Lung (tissue), 12 donors: Measurements from ENCODE around the gene NBL1. TPM values are rescaled to one million over a fixed set of nuclear protein-coding genes. Genes with fewer than 3 reads are reported as not detected.
"Not testable (repeated sequence)": the region's sequence is repeated elsewhere in the genome, so short reads cannot be mapped to it uniquely, and the experiment has no call there.

Experiments used
- ATAC-seq: fragments of 200-7000 bp; cut with Tn5 transposase; one replicate; pipeline ENCODE4 v1.9.1; 2020; ENCODE audit warnings: moderate number of reproducible peaks; ENCODE audit not compliant: insufficient read depth, low FRiP score
- DNase-seq, 3 donors: peaks; one replicate each; pipeline ENCODE4 v3.0.0-alpha.2; 2013 to 2017
- H3K27ac ChIP-seq, 2 donors: one replicate each; pipeline ENCODE4 v1.5.1; 2013; ENCODE audit warnings: mild to moderate bottlenecking in 2 of 2, moderate library complexity in 2 of 2, control low read depth in 1 of 2, inconsistent platforms in 1 of 2, low read depth in 1 of 2, low read length in 1 of 2
- H3K27me3 ChIP-seq, 3 donors: one replicate each; pipeline ENCODE4 v1.5.1; 2013; ENCODE audit warnings: low read length in 2 of 3; ENCODE audit not compliant: control insufficient read depth in 3 of 3, insufficient read depth in 3 of 3
- H3K36me3 ChIP-seq, 4 donors: one replicate each; pipeline ENCODE4 v1.5.1; 2013; ENCODE audit warnings: low read length in 4 of 4, mild to moderate bottlenecking in 1 of 4, moderate library complexity in 1 of 4; ENCODE audit not compliant: control insufficient read depth in 4 of 4, insufficient read depth in 4 of 4
- H3K4me1 ChIP-seq, 5 donors: one replicate each; pipeline ENCODE4 v1.5.1; 2013; ENCODE audit warnings: low read length in 5 of 5, mild to moderate bottlenecking in 2 of 5, moderate library complexity in 1 of 5; ENCODE audit not compliant: control insufficient read depth in 5 of 5, insufficient read depth in 5 of 5
- H3K4me3 ChIP-seq: one replicate; pipeline ENCODE4 v1.5.1; 2013; ENCODE audit warnings: mild to moderate bottlenecking, control low read depth, moderate library complexity
- H3K9ac ChIP-seq, 2 donors: one replicate each; pipeline ENCODE4 v1.5.1; 2013; ENCODE audit warnings: low read length in 2 of 2, control low read depth in 1 of 2; ENCODE audit not compliant: insufficient read depth in 1 of 2
- H3K9me3 ChIP-seq, 4 donors: one replicate each; pipeline ENCODE4 v1.5.1; 2013; ENCODE audit warnings: low read length in 3 of 4, mild to moderate bottlenecking in 1 of 4, moderate library complexity in 1 of 4; ENCODE audit not compliant: control insufficient read depth in 4 of 4, insufficient read depth in 3 of 4
- WGBS, 2 donors: extraction: QIAGEN DNeasy Blood & Tissue Kit; methylation state at CpG; one replicate each; pipeline ENCODE4 v1.1.7; 2013; 5-methylcytosine and 5-hydroxymethylcytosine counted together
- polyA plus RNA-seq, 2 donors: library from polyadenylated mRNA; stranded (reverse); fragments of 200-250 nt; gene quantifications; one replicate each; pipeline ENCODE4 v1.2.1, GENCODE V29; 2013
- total RNA-seq, 2 donors: library from RNA; depleted of rRNA in 1 of 2; stranded (reverse); fragments of >200 nt in 1 of 2; gene quantifications; one replicate each; pipeline ENCODE4 v1.2.1, GENCODE V29; 2014 to 2021
- TF ChIP-seq, protein P1 (sequence below): IDR thresholded peaks from 2 replicates; pipeline ENCODE4 v1.5.1; 2012; ENCODE audit warnings: mild to moderate bottlenecking; ENCODE audit errors: control extremely low read depth, extremely low read depth
- donor health status: control.
- donor health status: control.
- donor health status: Bipolar disorder and iron deficiency.
- donor health status: healthy.
- donor health status: DM: yes; HTN: yes; CAD: no.

The NBL1 gene
- total and polyA plus RNA-seq, 4 donors = 48.0 to 133 (median 104) TPM

- WGBS, 2 donors = 93% methylated on average over 4 of the region's 4 CpGs
- Histone ChIP-seq H3K4me1 (peaks cover 0 to 7% (median 5%) of the 10 kb centered on the region in 5 donors), H3K9ac (no peak overlapping the region), H3K27ac (no peak overlapping the region), H3K27me3 (no peaks in the 10 kb centered on the region), H3K4me3 (no peak overlapping the region), H3K36me3 (peaks cover 0 to 1% (median 0%) of the 10 kb centered on the region in 4 donors), H3K9me3 (no peaks in the 10 kb centered on the region)
- DNase-seq (no peak), ATAC-seq (no peak)
- TF ChIP-seq, protein P1, sequence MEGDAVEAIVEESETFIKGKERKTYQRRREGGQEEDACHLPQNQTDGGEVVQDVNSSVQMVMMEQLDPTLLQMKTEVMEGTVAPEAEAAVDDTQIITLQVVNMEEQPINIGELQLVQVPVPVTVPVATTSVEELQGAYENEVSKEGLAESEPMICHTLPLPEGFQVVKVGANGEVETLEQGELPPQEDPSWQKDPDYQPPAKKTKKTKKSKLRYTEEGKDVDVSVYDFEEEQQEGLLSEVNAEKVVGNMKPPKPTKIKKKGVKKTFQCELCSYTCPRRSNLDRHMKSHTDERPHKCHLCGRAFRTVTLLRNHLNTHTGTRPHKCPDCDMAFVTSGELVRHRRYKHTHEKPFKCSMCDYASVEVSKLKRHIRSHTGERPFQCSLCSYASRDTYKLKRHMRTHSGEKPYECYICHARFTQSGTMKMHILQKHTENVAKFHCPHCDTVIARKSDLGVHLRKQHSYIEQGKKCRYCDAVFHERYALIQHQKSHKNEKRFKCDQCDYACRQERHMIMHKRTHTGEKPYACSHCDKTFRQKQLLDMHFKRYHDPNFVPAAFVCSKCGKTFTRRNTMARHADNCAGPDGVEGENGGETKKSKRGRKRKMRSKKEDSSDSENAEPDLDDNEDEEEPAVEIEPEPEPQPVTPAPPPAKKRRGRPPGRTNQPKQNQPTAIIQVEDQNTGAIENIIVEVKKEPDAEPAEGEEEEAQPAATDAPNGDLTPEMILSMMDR = no peak
Measured at GRCh38 chr1:19635646-19636045, 8.5 kb upstream of the NBL1 start.

GRCh38 chr1:19636065-19636464 lies 8.0 kb upstream of the NBL1 start:
- Histone ChIP-seq H3K9me3 (no peaks in the 10 kb centered on the region), H3K4me1 (peaks cover 0 to 10% (median 5%) of the 10 kb centered on the region in 5 donors), H3K4me3 (no peak overlapping the region), H3K36me3 (peaks cover 0 to 1% (median 0%) of the 10 kb centered on the region in 4 donors), H3K27me3 (no peaks in the 10 kb centered on the region), H3K9ac (no peak overlapping the region), H3K27ac (no peak overlapping the region)
- DNase-seq (no peak), ATAC-seq (no peak)
- WGBS, 2 donors = 87 to 89% methylated on average over 5 of the region's 5 CpGs
- TF ChIP-seq, protein P1 = no peak

DNA sequence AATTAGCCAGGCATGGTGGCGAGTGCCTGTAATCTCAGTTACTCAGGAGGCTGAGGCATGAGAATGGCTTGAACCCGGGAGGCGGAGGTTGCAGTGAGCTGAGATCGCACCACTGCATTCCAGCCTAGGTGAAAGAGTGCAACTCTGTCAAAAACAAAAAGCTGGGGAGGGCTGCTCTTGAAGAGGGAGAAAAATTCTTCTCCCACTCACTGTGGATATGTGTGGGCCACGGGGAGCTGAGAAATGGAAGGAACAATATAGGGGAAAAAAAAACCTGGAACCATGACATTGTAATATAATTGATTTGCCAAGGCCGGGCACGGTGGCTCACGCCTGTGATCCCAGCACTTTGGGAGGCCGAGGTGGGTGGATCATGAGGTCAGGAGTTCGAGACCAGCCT lies 7.4 kb upstream of the NBL1 start:
- not testable (repeated sequence) for DNase-seq, ATAC-seq, H3K4me1 ChIP-seq, H3K27ac ChIP-seq, H3K36me3 ChIP-seq, H3K9me3 ChIP-seq, H3K27me3 ChIP-seq, H3K4me3 ChIP-seq, H3K9ac ChIP-seq
- WGBS, 2 donors = 93 to 94% methylated on average over 10 of the region's 10 CpGs

DNA sequence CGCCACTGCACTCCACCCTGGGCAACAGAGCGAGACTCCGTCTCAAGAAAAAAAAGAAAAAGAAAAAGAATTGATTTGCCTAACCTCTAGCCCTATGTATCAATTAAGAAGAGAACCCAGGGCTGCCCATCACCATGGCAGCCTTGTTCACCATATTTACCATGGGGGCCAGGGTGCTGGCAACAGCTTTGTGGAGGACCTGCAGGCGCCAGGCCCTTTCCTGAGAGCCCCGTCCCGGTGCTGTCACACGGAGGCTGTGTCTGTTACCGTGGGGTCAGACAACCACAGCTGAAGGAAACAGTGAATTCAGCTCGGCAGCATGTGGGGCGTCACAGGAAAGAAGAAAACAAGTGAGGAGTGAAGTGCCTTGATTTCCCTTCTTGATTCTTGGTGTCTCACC lies 6.5 kb upstream of the NBL1 start:
- DNase-seq = no peak
- 75 to 77% methylated on average over 10 of the region's 10 CpGs for WGBS, 2 donors

GRCh38 chr1:19639228-19639627 lies 4.9 kb upstream of the NBL1 start:
- H3K4me3 ChIP-seq, ATAC-seq, H3K27ac ChIP-seq, H3K27me3 ChIP-seq, H3K9ac ChIP-seq, H3K9me3 ChIP-seq, DNase-seq, H3K36me3 ChIP-seq: not testable (repeated sequence)
- peaks cover 0 to 19% (median 5%) of the 10 kb centered on the region in 5 donors for H3K4me1 ChIP-seq
- 69 to 87% methylated on average over 10 of the region's 10 CpGs for WGBS, 2 donors

More for the DNA sequence above, 6.5 kb upstream of the NBL1 start:
- H3K4me1 ChIP-seq = peaks cover 0 to 10% (median 5%) of the 10 kb centered on the region in 5 donors
- H3K9ac ChIP-seq = no peak overlapping the region
- peaks cover 0 to 1% (median 0%) of the 10 kb centered on the region in 4 donors for H3K36me3 ChIP-seq
- H3K4me3 ChIP-seq = no peak overlapping the region
- H3K27ac ChIP-seq = no peak overlapping the region
- H3K9me3 ChIP-seq = no peaks in the 10 kb centered on the region
- peaks cover 0 to 3% (median 0%) of the 10 kb centered on the region in 3 donors for H3K27me3 ChIP-seq
- TF ChIP-seq, protein P1 = no peak
- ATAC-seq = no peak
